GM19025 (cell line): ENCODE data around the gene FGFR4.

Experiments used
- ATAC-seq: cut with Tn5 transposase; IDR thresholded peaks from one replicate; pipeline ENCODE4 v1.9.1; 2021; ENCODE audit warnings: mild to moderate bottlenecking, low read depth, moderate library complexity; ENCODE audit not compliant: unreplicated experiment

Gene FGFR4

DNA sequence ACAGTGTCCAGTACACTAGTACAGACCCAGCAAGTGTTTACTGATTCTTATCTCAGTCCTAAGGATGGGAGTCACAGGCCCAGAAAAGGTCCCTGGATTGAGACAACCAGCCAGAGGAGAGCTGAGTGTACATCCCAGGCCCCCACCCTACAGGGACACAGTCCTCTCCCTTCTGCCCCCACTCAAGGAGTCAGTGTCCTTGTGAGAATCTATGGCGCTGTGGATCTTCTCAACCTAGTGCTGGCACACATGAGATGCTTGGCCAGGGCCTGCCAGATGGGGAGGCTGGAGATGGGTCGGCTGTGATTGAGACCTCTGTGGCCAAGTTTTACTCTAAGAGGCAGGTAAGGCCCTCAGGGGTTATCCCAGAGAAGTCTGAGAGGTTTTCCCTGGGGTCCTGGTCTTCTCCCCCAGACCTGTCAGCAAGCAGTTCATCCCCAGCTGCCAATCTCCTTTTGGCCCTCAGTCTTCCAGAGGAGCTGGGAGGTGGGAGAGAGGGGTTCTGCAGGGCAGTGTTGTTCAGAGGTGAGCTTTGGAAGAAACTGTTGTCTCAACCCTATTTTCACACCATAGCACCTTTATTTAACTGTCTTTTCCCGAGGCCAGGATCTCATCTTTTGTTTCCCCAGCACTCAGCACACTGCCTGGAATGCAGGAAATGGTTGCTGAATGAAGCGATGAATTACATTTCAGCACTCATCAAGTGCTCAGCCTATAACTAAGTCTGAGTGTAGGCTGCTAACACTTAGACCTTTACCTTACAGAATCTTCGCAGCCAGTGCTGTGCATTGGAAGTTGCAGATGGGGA, 43.7 kb downstream of the FGFR4 start:
- ATAC-seq: no peak

DNA sequence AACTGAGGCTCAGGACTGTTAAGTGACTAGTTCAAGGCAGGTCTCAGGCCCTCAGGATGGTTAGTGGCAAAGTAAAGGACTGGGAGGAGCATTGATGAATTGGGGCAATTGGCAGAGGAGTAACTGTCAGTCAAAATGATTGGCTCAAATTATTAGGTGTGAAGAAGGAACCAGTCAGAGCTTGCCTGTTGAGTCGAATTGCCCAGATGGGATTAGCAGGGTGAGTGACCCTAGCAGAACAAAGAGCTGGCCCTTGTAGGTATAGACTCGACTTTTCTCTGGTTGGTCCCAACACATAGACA, 44.3 kb downstream of the FGFR4 start:
- no peak for ATAC-seq

DNA sequence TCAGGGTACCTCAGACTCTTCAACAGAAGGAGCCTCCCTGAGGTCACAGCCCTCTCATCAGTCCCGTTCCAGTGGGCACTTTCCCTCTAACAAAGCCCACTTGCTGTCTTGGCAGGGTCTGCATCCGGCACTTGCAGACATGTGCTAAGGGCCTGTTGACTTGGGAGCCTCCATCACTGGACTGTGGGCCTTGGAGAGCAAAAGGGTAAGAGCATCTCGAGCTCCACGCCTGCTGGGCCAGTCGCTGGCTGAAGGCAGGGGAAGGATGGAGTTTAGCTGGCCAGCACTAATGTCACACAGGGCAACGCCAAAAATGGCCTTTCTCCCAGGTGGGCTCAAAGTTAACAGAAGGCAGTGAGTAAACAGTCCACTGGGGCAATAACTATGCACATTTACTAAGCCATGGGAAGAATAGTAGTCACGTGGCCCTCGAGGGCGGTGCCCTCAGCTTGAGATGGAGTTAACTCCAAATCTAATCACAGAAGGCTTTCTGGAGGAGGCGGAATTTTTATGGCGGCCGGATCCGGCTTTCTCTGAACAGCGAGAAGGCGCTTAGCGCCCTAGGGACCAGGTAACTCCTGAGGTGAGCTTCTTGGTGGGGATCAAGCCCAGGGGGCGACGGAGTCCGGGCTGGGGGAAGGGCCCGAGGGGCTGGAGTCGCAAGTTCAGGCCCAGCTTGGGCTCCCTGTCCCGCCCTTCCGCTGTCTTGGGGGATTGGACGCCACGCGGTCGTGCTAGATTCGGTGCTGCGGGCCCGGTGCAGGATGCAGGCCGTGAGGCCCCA, 44.8 kb downstream of the FGFR4 start:
- ATAC-seq: no peak

- no peak for ATAC-seq
Observed at GRCh38 chr5:177132136-177133095, 45.7 kb downstream of the FGFR4 start.

DNA sequence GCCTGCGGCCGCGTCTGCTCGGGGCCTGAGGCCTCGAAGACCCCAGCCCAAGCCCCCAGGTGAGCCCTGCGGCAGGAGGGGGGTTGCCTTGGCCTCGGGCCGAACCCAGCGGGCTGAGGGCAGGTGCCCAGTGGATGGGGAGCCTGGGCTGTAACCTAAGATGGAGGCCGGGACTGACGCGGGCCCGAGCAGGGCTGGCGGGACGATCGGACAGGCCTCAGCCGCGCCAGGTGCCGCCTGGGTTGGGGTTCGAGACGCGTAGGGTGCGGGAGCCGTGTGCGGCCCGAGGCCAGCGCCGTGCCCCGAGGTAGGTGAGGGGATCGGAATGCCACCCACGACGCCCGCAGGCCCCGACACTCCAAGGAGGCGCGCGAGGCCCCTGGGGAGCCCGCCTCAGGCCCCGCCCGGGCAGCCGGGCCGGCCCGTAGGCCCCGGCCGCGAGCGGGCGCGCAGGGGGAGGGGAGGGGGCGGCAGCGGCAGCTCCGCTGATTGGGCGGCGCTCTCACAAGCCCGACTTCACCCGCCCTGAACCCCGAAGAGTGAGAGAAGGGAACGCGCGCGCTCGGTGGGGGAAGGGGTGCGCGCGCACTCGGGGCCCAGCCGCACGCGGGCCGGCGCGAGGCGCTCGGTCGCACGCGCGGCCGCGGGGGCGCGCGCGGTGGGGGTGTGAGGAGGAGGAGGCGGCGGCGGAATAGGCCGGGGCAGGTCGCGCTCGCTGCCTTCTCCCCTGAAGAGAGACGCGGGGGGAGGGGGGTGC, 46.6 kb downstream of the FGFR4 start, which contains the start of gene NSD1:
TSS of gene NSD1 (plus strand) at position 678 of the 757 bp plus-strand sequence. CDS start 1,331 bp downstream, outside the sequence.
- peak; percentile 63 for ATAC-seq

- ATAC-seq: peak; percentile 26
Observed at GRCh38 chr5:177133853-177134696, 47.4 kb downstream of the FGFR4 start.

- ATAC-seq: no peak
Observed at GRCh38 chr5:177134697-177135225, 48.0 kb downstream of the FGFR4 start.

GRCh38 chr5:177140312-177140711, 53.6 kb downstream of the FGFR4 start:
- no peak for ATAC-seq

GRCh38 chr5:177141496-177141895, 54.8 kb downstream of the FGFR4 start:
- no peak for ATAC-seq

GRCh38 chr5:177142098-177142611, 55.4 kb downstream of the FGFR4 start:
- no peak for ATAC-seq

GRCh38 chr5:177142778-177143177, 56.1 kb downstream of the FGFR4 start:
- no peak for ATAC-seq

- no peak for ATAC-seq
Observed at GRCh38 chr5:177146891-177147638, 60.4 kb downstream of the FGFR4 start.
